WTC11 (cell line): Measurements from ENCODE around the gene NKD1.

Source experiments
- CTCF ChIP-seq: fragments of 200-600 bp; IDR thresholded peaks from 2 replicates; pipeline ENCODE4 v1.8.0; 2022; ENCODE audit warnings: antibody characterized with exemption
- FOXK1 ChIP-seq: sonication (generic); formaldehyde crosslinking; IDR thresholded peaks from 2 replicates; pipeline ENCODE4 v1.8.0; 2022; ENCODE audit warnings: mild to moderate bottlenecking, moderate library complexity, missing genetic modification reagents
- MAX ChIP-seq: sonication (generic); formaldehyde crosslinking; IDR thresholded peaks from 2 replicates; pipeline ENCODE4 v1.8.0; 2022; ENCODE audit warnings: mild to moderate bottlenecking, missing genetic modification reagents
- MLX ChIP-seq: sonication (generic); formaldehyde crosslinking; IDR thresholded peaks from 2 replicates; pipeline ENCODE4 v1.8.1; 2023; ENCODE audit warnings: mild to moderate bottlenecking, missing genetic modification reagents, moderate library complexity
- NR1H2 ChIP-seq: sonication (generic); formaldehyde crosslinking; IDR thresholded peaks from 2 replicates; pipeline ENCODE4 v1.9.0; 2021; ENCODE audit warnings: mild to moderate bottlenecking, moderate library complexity, missing genetic modification reagents
- TF ChIP-seq, protein P1 (sequence below): sonication (generic); formaldehyde crosslinking; IDR thresholded peaks from 2 replicates; pipeline ENCODE4 v1.8.1; 2022; ENCODE audit warnings: mild to moderate bottlenecking, moderate library complexity, missing genetic modification reagents
- TF ChIP-seq, protein P2 (sequence below): sonication (generic); formaldehyde crosslinking; IDR thresholded peaks from 2 replicates; pipeline ENCODE4 v1.8.1; 2023; ENCODE audit warnings: mild to moderate bottlenecking, missing genetic modification reagents

DNA sequence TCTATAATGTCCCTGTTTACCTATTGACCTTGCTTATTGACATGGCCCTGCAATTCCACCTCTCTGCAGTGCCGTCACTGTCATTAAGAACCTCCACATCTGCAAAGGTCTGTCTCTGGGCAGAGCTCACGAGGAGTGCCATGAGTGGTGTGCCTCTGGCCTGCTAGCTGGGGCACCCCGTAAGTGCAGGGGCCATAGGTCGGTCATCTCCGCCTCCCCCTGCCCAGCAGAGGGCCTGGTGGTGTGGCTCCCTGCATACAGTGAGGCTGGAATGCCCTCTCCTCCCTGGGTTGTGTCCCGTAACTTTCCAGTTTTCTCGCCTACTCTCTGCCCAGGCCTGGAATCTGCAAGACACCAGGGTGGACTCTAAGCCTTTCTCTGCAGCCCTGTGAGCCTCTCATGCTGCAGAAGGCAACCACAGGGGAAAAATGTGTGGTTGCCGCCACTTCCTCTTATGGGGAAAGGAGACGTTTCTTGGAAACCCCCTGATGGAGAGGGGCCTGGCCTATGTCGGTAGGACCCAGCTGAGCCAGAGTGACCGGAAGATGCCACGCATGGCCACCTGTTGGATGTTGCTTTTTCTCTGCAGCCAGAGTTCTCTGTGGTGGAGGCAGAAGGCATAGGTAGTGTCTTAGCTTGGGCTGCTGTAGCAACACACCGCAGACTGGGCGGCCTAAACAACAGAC is 135.6 kb downstream of the NKD1 start:
- TF ChIP-seq CTCF (no peak), MLX (CRISPR knock-in tag) (no peak), NR1H2 (CRISPR knock-in tag) (no peak), MAX (CRISPR knock-in tag) (no peak), FOXK1 (CRISPR knock-in tag) (no peak)
- TF ChIP-seq, protein P1, sequence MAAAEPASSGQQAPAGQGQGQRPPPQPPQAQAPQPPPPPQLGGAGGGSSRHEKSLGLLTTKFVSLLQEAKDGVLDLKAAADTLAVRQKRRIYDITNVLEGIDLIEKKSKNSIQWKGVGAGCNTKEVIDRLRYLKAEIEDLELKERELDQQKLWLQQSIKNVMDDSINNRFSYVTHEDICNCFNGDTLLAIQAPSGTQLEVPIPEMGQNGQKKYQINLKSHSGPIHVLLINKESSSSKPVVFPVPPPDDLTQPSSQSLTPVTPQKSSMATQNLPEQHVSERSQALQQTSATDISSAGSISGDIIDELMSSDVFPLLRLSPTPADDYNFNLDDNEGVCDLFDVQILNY (CRISPR knock-in tag), result no peak
- TF ChIP-seq, protein P2, sequence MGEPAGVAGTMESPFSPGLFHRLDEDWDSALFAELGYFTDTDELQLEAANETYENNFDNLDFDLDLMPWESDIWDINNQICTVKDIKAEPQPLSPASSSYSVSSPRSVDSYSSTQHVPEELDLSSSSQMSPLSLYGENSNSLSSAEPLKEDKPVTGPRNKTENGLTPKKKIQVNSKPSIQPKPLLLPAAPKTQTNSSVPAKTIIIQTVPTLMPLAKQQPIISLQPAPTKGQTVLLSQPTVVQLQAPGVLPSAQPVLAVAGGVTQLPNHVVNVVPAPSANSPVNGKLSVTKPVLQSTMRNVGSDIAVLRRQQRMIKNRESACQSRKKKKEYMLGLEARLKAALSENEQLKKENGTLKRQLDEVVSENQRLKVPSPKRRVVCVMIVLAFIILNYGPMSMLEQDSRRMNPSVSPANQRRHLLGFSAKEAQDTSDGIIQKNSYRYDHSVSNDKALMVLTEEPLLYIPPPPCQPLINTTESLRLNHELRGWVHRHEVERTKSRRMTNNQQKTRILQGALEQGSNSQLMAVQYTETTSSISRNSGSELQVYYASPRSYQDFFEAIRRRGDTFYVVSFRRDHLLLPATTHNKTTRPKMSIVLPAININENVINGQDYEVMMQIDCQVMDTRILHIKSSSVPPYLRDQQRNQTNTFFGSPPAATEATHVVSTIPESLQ (CRISPR knock-in tag), result no peak
